K562 (cell line): ENCODE results near the gene PRKAR2B. TPM values are rescaled to one million over a fixed set of nuclear protein-coding genes. Genes with fewer than 3 reads are reported as not detected.

Experiments
- ATAC-seq: fragments of 200-7000 bp; cut with Tn5 transposase; 3 replicates; pipeline ENCODE4 v1.9.1; 2020; ENCODE audit warnings: moderate library complexity
- BruUV-seq: library from RNA; stranded (reverse); fragments of 400-500 nt; replicated peaks from 2 replicates; lab custom pipeline; 2021; lab: Mats Ljungman, UMichigan
- CTCF ChIA-PET: fragments of 300-600 bp; formaldehyde crosslinking; extraction: SDS; loops from one replicate; lab custom pipeline; 2021; ENCODE audit warnings: low intra/inter-chr PET ratio; lab: Yijun Ruan, JAX
- POLR2A ChIA-PET: fragments of 300-600, 350-650 bp; sonication (Branson Sonifier 250); formaldehyde crosslinking; extraction: SDS; loops from one replicate; lab custom pipeline; 2021; ENCODE audit warnings: antibody characterized with exemption, inconsistent platforms; lab: Yijun Ruan, JAX
- DNase-seq, 4 experiments: peaks; one replicate each; pipeline versions ENCODE4 v3.0.0 to v3.0.0-alpha.2; 2011 to 2018; ENCODE audit warnings: low spot score in 3 of 4, mixed read lengths in 3 of 4; ENCODE audit errors: extremely low read depth in 1 of 4
- FAIRE-seq: peaks from 2 replicates; lab custom pipeline; 2011; peaks lifted over from hg19 to GRCh38; lab: Jason Lieb, UNC
- H2AFZ ChIP-seq: 2 replicates; pipeline ENCODE4 v1.6.0; 2011; ENCODE audit warnings: low read depth, low read length, control low read depth, inconsistent platforms
- H3K27ac ChIP-seq: fragments of 200-600 bp; 3 replicates; pipeline ENCODE4 v1.8.0; 2011; ENCODE audit warnings: low read depth, mild to moderate bottlenecking, control low read depth, inconsistent platforms, low read length, moderate library complexity, mixed read lengths; ENCODE audit errors: extremely low read depth
- H3K27me3 ChIP-seq, 2 experiments: fragments of 300-600 bp in 1 of 2; 2 replicates in 1 of 2; 3 replicates in 1 of 2; pipeline versions ENCODE4 v1.6.0 to v1.8.0; 2011; ENCODE audit warnings: inconsistent platforms in 2 of 2, low read length in 2 of 2, mild to moderate bottlenecking in 1 of 2, mixed read lengths in 1 of 2, moderate library complexity in 1 of 2; ENCODE audit not compliant: control insufficient read depth in 2 of 2, insufficient read depth in 2 of 2
- H3K36me3 ChIP-seq: fragments of 300-600 bp; 3 replicates; pipeline ENCODE4 v1.8.0; 2011; ENCODE audit warnings: mild to moderate bottlenecking, low read length, inconsistent platforms; ENCODE audit not compliant: control insufficient read depth, insufficient read depth
- H3K4me1 ChIP-seq, 2 experiments: fragments of 200-600 bp in 1 of 2; replicated peaks in 1 of 2; 2 replicates in 1 of 2; 3 replicates in 1 of 2; pipeline versions ENCODE4 v1.5.1 to v1.8.0; 2011; ENCODE audit warnings: inconsistent platforms in 2 of 2, low read length in 2 of 2, mild to moderate bottlenecking in 1 of 2, mixed read lengths in 1 of 2, moderate library complexity in 1 of 2; ENCODE audit not compliant: control insufficient read depth in 2 of 2, insufficient read depth in 2 of 2
- H3K4me2 ChIP-seq: 2 replicates; pipeline ENCODE4 v1.6.1; 2011; ENCODE audit warnings: low read length, control low read depth, inconsistent platforms, mixed read lengths; ENCODE audit not compliant: insufficient read depth
- H3K4me3 ChIP-seq: fragments of 200-600 bp; sonication (generic), shearing (Covaris generic); 2 replicates; pipeline ENCODE4 v1.5.1; 2016; ENCODE audit warnings: control low read depth, inconsistent platforms
- H3K79me2 ChIP-seq: fragments of 200-600 bp; 3 replicates; pipeline ENCODE4 v1.8.0; 2011; ENCODE audit warnings: low read length, inconsistent platforms; ENCODE audit not compliant: control insufficient read depth, insufficient read depth
- H3K9ac ChIP-seq, 2 experiments: 2 replicates each; pipeline versions ENCODE4 v1.6.0 to v1.6.1; 2011; ENCODE audit warnings: low read depth in 2 of 2, low read length in 2 of 2, control low read depth in 1 of 2, inconsistent platforms in 1 of 2, mild to moderate bottlenecking in 1 of 2, mixed read lengths in 1 of 2; ENCODE audit not compliant: insufficient read depth in 1 of 2
- H3K9me1 ChIP-seq: one replicate; pipeline ENCODE4 v1.6.0; 2011; ENCODE audit warnings: inconsistent platforms, mild to moderate bottlenecking, low read length, moderate library complexity; ENCODE audit not compliant: control insufficient read depth, insufficient read depth
- H3K9me3 ChIP-seq: replicated peaks from 2 replicates; pipeline ENCODE4 v1.5.1; 2011; ENCODE audit warnings: low read depth, low read length, inconsistent platforms; ENCODE audit not compliant: control insufficient read depth, insufficient read depth
- H4K20me1 ChIP-seq: replicated peaks from 2 replicates; pipeline ENCODE4 v1.6.1; 2011; ENCODE audit warnings: low read length, inconsistent platforms, mixed read lengths; ENCODE audit not compliant: control insufficient read depth, insufficient read depth
- ARID1B ChIP-seq: fragments of 450-650 bp; IDR thresholded peaks from 2 replicates; pipeline ENCODE4 v1.6.1; 2016; ENCODE audit warnings: antibody characterized with exemption, mild to moderate bottlenecking, inconsistent platforms
- CBFA2T2 ChIP-seq: fragments of 450-650 bp; conservative IDR thresholded peaks from 2 replicates; pipeline ENCODE4 v1.6.1; 2017; ENCODE audit warnings: mild to moderate bottlenecking
- CBFA2T3 ChIP-seq: fragments of 450-650 bp; IDR thresholded peaks from 2 replicates; pipeline ENCODE4 v1.6.1; 2017
- HMG20A ChIP-seq: fragments of 450-650 bp; formaldehyde crosslinking; conservative IDR thresholded peaks from 2 replicates; pipeline ENCODE4 v1.4.0; 2020; ENCODE audit warnings: mild to moderate bottlenecking, mixed read lengths
- MECOM ChIP-seq: fragments of 250-450 bp; sonication (Bioruptor Pico); IDR thresholded peaks from 2 replicates; pipeline ENCODE4 v1.8.0; 2022; ENCODE audit warnings: inconsistent platforms
- RCOR1 ChIP-seq, 2 experiments: IDR thresholded peaks; 2 replicates each; pipeline ENCODE4 v1.6.1; 2012; ENCODE audit warnings: low read depth in 2 of 2, low read length in 2 of 2, borderline replicate concordance in 1 of 2, improper control_type of control experiment in 1 of 2
- WGBS: fragments of 100-300 bp; shearing (Covaris generic); methylation state at CpG from one replicate; pipeline ENCODE4 v1.1.6; 2016; ENCODE audit warnings: low coverage, mixed read lengths; ENCODE audit not compliant: insufficient coverage; ENCODE audit errors: missing lambda C conversion rate; 5-methylcytosine and 5-hydroxymethylcytosine counted together
- in situ Hi-C: fragments of 300-500 bp; cut with MboI; formaldehyde crosslinking; loops from 4 replicates; pipeline ENCODE4 v1.15.0; 2018; ENCODE audit warnings: inconsistent platforms, mixed read lengths
- intact Hi-C: fragments of 100-400 bp; cut with micrococcal nuclease; formaldehyde crosslinking; loops from 2 replicates; pipeline ENCODE4 v1.14.2; 2022
- polyA plus RNA-seq, 8 experiments: library from polyadenylated mRNA; depleted of rRNA in 4 of 8; stranded (reverse) in 5 of 8; unstranded in 3 of 8; fragments of >200 nt; fragmentation: Nextera tagmentation in 2 of 8; fragmentation: Illumina TruSeq in 1 of 8; extraction: Ambion mirVana in 2 of 8; extraction: Trizol in 1 of 8; gene quantifications; 2 replicates each; pipeline versions ENCODE4 v1.2.1 to v1.2.3, GENCODE V29; 2011 to 2014; ENCODE audit warnings: inconsistent platforms in 1 of 8, missing spikeins in 1 of 8
- total RNA-seq, 7 experiments: library from RNA; depleted of rRNA in 6 of 7; stranded (reverse); fragments of >200 nt in 6 of 7; fragmentation: Illumina TruSeq in 2 of 7; extraction: Trizol in 2 of 7; gene quantifications; 2 replicates each; pipeline versions ENCODE4 v1.2.1 to v1.2.3, GENCODE V29; 2011 to 2021; ENCODE audit warnings: low replicate concordance in 1 of 7
- TF ChIP-seq, protein P1 (sequence below), 2 experiments: fragments of 450-650 bp; formaldehyde crosslinking in 1 of 2; IDR thresholded peaks; 2 replicates each; pipeline versions ENCODE4 v1.4.0 to v1.6.1; 2014 to 2020; ENCODE audit warnings: mild to moderate bottlenecking in 2 of 2, borderline replicate concordance in 1 of 2, low read depth in 1 of 2
- TF ChIP-seq, protein P2 (sequence below), 3 experiments: IDR thresholded peaks in 2 of 3; conservative IDR thresholded peaks in 1 of 3; 2 replicates each; pipeline ENCODE4 v1.5.1; 2011 to 2012; ENCODE audit warnings: low read length in 3 of 3, mild to moderate bottlenecking in 3 of 3, control low read depth in 2 of 3, improper control_type of control experiment in 1 of 3, inconsistent platforms in 1 of 3, low read depth in 1 of 3, mixed read lengths in 1 of 3, moderate library complexity in 1 of 3; ENCODE audit not compliant: insufficient read depth in 2 of 3

The PRKAR2B gene
- total and polyA plus RNA-seq, 9 of the 15 experiments (the other 6 are each of a cell fraction or from before 2014, with no cell fraction given): 59.0 to 173 (median 129) TPM

DNA sequence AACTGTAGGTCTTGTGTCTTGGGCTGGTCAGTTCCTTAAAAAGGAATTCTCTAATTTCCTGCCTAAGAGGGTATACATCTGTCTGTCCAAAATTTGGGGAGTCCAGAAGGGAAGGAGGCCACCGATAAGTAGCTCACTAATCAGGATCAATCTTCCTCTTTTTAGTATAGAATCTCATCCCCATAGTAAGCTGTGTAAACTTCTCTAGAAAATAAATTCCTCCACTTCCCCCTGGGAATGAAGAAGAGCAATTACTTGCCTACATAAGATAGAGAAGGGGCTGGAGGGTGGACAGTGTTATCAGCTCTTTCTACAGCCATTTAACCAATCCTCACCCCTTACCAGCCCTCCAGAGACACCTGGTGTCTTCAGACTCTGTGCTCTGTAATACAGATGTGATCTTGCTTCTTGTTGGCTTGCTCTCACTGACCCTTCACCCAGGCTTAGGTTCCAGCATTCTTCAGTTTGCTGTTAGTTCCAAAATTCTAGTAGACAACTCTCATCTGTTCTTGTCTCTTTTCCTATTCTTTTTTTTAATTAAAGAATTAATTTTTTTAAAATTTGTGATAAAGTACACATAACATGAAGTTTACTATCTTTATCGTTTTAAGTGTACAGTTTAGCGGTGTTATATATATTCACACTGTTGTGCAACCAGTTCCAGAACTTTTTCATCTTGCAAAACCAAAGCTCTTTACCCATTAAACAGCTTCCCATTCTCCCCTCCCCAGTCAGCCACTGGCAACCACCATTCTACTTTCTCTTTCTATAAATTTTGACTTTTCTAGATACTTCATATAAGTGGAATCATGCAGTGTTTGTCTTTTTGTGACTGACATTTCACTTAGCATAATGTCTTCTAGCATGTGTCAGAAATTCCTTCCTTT lies 6.5 kb upstream of the PRKAR2B start:
- CTCF ChIA-PET: no interaction called here
- Histone ChIP-seq H3K27ac (0 out of 3 replicates have a peak overlapping the region, but pooled peaks have one; percentile 21), H4K20me1 (no peaks in the 10 kb centered on the region), H3K27me3 (no peaks in the 10 kb centered on the region), H3K9me3 (peaks cover 4% of the 10 kb centered on the region; the same call in 1 of the 2 replicates), H3K79me2 (no peaks in the 10 kb centered on the region), H3K36me3 (no peaks in the 10 kb centered on the region), H3K4me3 (no peak overlapping the region), H3K4me2 (no peak overlapping the region), H2AFZ (peak overlapping the region; percentile 27), H3K9ac (no peak overlapping the region), H3K9me1 (no peaks in the 10 kb centered on the region), H3K4me1 (peaks cover 11 to 50% of the 10 kb centered on the region in 2 experiments)
- intact Hi-C loops: no loop called here
- ATAC-seq (peak; percentile 55), DNase-seq (peak; percentile 49 to 72 (median 62)), FAIRE-seq (no peak)
- WGBS: 70% methylated on average over 3 of the region's 3 CpGs
- POLR2A ChIA-PET: interaction anchor here (0.7 to 3.4 kb wide), 8 partner anchors 8 to 257 kb away, joined by 3 to 11 read pairs (median 4); no protein-coding TSS in a partner anchor
- in situ Hi-C loops: no loop called here
- no TSS peak for BruUV-seq
- TF ChIP-seq CBFA2T3: peak; percentile 19; the same call in 1 of the 2 replicates
- TF ChIP-seq, protein P1, sequence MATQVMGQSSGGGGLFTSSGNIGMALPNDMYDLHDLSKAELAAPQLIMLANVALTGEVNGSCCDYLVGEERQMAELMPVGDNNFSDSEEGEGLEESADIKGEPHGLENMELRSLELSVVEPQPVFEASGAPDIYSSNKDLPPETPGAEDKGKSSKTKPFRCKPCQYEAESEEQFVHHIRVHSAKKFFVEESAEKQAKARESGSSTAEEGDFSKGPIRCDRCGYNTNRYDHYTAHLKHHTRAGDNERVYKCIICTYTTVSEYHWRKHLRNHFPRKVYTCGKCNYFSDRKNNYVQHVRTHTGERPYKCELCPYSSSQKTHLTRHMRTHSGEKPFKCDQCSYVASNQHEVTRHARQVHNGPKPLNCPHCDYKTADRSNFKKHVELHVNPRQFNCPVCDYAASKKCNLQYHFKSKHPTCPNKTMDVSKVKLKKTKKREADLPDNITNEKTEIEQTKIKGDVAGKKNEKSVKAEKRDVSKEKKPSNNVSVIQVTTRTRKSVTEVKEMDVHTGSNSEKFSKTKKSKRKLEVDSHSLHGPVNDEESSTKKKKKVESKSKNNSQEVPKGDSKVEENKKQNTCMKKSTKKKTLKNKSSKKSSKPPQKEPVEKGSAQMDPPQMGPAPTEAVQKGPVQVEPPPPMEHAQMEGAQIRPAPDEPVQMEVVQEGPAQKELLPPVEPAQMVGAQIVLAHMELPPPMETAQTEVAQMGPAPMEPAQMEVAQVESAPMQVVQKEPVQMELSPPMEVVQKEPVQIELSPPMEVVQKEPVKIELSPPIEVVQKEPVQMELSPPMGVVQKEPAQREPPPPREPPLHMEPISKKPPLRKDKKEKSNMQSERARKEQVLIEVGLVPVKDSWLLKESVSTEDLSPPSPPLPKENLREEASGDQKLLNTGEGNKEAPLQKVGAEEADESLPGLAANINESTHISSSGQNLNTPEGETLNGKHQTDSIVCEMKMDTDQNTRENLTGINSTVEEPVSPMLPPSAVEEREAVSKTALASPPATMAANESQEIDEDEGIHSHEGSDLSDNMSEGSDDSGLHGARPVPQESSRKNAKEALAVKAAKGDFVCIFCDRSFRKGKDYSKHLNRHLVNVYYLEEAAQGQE (IDR thresholded peaks at IDR 0.05; ENCODE audit: borderline replicate concordance): peak; percentile 55; the same call in 1 of the 2 replicates
- TF ChIP-seq, protein P1 (CRISPR knock-in tag; IDR thresholded peaks at IDR 0.05; ENCODE audit: low read depth): no peak
- TF ChIP-seq, protein P2, sequence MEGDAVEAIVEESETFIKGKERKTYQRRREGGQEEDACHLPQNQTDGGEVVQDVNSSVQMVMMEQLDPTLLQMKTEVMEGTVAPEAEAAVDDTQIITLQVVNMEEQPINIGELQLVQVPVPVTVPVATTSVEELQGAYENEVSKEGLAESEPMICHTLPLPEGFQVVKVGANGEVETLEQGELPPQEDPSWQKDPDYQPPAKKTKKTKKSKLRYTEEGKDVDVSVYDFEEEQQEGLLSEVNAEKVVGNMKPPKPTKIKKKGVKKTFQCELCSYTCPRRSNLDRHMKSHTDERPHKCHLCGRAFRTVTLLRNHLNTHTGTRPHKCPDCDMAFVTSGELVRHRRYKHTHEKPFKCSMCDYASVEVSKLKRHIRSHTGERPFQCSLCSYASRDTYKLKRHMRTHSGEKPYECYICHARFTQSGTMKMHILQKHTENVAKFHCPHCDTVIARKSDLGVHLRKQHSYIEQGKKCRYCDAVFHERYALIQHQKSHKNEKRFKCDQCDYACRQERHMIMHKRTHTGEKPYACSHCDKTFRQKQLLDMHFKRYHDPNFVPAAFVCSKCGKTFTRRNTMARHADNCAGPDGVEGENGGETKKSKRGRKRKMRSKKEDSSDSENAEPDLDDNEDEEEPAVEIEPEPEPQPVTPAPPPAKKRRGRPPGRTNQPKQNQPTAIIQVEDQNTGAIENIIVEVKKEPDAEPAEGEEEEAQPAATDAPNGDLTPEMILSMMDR (IDR thresholded peaks at IDR 0.05 in 2 of 3, conservative IDR thresholded peaks at IDR 0.05 in 1 of 3; ENCODE audit: insufficient read depth in 2 of 3, low read depth in 1 of 3, low read length in 3 of 3): peak in 1 of 3 experiments; percentile 28; a peak in 1 of 6 replicates
- TF ChIP-seq RCOR1 (IDR thresholded peaks at IDR 0.05; ENCODE audit: borderline replicate concordance in 1 of 2, low read depth in 2 of 2, low read length in 2 of 2): no peak
- 0 out of 2 replicates have a peak, but pooled peaks have one; percentile 10 for TF ChIP-seq CBFA2T2
- TF ChIP-seq MECOM (CRISPR knock-in tag): 0 out of 2 replicates have a peak, but pooled peaks have one; percentile 59
- TF ChIP-seq ARID1B: peak; percentile 14; the same call in 1 of the 2 replicates
- no peak for TF ChIP-seq HMG20A
